NCI-H146 treated with DMSO at 0.1 percent for 48 hours (cell line): ENCODE data around the gene DIRAS1.
"Not testable (repeated sequence)": the region's sequence is repeated elsewhere in the genome, so short reads cannot be mapped to it uniquely, and the experiment has no call there.

Experiments
- DNase-seq: peaks from one replicate; lab custom pipeline; 2025; ENCODE audit not compliant: unreplicated experiment; lab: John Stamatoyannopoulos, UW

DIRAS1 gene

GRCh38 chr19:2679439-2679838, 41.7 kb downstream of the DIRAS1 start:
- DNase-seq = no peak

- DNase-seq = not testable (repeated sequence)
These were observed 42.2 kb downstream of the DIRAS1 start for GRCh38 chr19:2678948-2679347.

GRCh38 chr19:2678044-2678671, 43.0 kb downstream of the DIRAS1 start:
- no peak for DNase-seq

DNA sequence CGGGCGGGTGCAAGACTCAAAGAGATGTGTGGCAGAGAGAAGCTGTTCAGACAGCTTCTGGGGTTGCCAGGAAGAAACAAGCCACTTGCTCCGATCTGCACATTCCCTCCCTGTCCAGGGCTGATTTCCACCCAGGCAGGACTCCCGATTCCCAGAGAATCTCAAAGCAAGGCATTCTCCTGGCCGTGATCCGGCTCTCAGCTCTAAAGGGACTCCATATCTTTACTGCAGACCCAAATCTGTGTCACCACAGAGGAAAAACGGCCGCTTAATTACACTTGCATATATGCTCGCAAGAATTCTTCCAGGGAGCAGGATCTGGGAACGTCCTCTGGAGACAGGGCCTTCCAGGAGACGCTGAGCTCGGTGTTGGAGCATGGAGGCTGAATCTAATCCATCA, 44.3 kb downstream of the DIRAS1 start:
- no peak for DNase-seq

DNA sequence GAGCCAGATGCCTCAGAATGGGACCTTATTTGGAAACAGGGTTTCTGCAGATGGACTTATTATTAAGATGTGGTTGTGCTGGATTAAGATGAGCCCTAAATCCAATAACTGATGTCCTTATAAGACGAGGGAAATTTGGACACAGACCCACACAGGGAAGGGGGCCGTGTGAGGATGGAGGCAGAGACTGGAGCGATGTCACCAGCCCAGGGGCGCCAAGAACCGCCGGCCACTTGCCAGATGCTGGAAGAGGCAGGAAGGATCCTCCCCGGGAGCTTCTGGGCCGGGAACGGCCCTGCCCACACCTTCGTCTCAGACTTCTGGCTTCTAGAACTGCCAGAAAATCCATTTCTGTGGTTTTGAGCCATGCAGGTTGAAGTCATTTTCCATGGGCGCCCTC, 45.3 kb downstream of the DIRAS1 start:
- DNase-seq = no peak

- no peak for DNase-seq
These were observed 51.0 kb downstream of the DIRAS1 start for GRCh38 chr19:2670217-2670616.

GRCh38 chr19:2668175-2668763, 52.9 kb downstream of the DIRAS1 start:
- DNase-seq = no peak

- not testable (repeated sequence) for DNase-seq
These were observed 53.8 kb downstream of the DIRAS1 start for GRCh38 chr19:2667349-2667748.

DNA sequence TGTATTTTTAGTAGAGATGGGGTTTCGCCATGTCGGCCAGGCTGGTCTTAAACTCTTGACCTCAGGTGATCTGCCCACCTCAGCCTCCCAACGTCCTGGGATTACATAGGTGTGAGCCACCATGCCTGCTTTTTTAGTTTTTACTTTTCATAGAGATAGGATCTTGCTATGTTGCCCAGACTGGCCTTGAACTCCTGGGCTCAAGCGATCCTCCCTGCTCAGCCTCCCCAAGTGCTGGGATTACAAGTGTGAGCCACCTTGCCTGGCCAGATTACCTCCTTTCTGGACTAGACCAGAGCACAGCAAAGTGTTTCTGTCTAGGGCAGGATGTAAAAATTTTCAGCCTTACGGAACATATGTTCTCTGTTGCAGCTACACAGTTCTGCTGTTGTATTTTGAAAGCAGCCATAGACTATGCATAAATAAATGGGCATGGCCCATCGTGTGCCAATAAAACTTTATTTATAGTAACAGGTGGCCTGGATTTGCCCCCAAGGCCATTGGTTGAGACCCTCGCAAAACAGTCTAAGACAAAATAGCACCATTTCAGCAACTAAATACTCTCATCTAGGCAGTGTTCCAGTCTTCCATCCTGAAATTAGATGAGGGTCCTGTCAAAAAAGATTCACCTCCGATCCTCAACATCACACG, 54.7 kb downstream of the DIRAS1 start:
- DNase-seq = no peak

- DNase-seq = no peak
These were observed 56.1 kb downstream of the DIRAS1 start for GRCh38 chr19:2665103-2665502.
